Loucy (cell line): ENCODE measurements around the gene MRPL2.
A peak's percentile ranks its signal among the peaks of the same experiment; 100 is the strongest.

Source experiments
- H2AFZ ChIP-seq: fragments of 200-600 bp; sonication (generic); 2 replicates; pipeline ENCODE4 v1.6.0; 2016; ENCODE audit warnings: antibody characterized with exemption, mild to moderate bottlenecking, low read length, moderate library complexity
- H3F3A ChIP-seq: fragments of 200-600 bp; 2 replicates; pipeline ENCODE4 v1.6.0; 2016; ENCODE audit warnings: antibody characterized with exemption, low read depth, mild to moderate bottlenecking
- H3K27me3 ChIP-seq: fragments of 200-600 bp; sonication (generic); 2 replicates; pipeline ENCODE4 v1.6.1; 2014; ENCODE audit warnings: low read length, mild to moderate bottlenecking; ENCODE audit not compliant: insufficient read depth, poor library complexity, severe bottlenecking
- H3K36me3 ChIP-seq: fragments of 200-600 bp; sonication (generic); 2 replicates; pipeline ENCODE4 v1.6.1; 2016; ENCODE audit warnings: low read length; ENCODE audit not compliant: insufficient read depth
- H3K4me1 ChIP-seq: fragments of 200-600 bp; sonication (generic); 2 replicates; pipeline ENCODE4 v1.5.1; 2014; ENCODE audit warnings: low read length, mild to moderate bottlenecking; ENCODE audit not compliant: insufficient read depth, poor library complexity, severe bottlenecking
- H3K4me2 ChIP-seq: fragments of 200-600 bp; sonication (generic); 2 replicates; pipeline ENCODE4 v1.6.0; 2014; ENCODE audit warnings: antibody characterized with exemption, low read length, low read depth, mild to moderate bottlenecking; ENCODE audit not compliant: poor library complexity, severe bottlenecking
- H3K4me3 ChIP-seq: fragments of 200-600 bp; sonication (generic); 2 replicates; pipeline ENCODE4 v1.5.1; 2014; ENCODE audit warnings: low read length, mild to moderate bottlenecking, mixed read lengths; ENCODE audit not compliant: poor library complexity, severe bottlenecking
- H3K79me2 ChIP-seq: fragments of 200-600 bp; sonication (generic); 2 replicates; pipeline ENCODE4 v1.6.1; 2014; ENCODE audit warnings: low read length; ENCODE audit not compliant: insufficient read depth
- H3K9ac ChIP-seq: fragments of 200-600 bp; sonication (generic); 2 replicates; pipeline ENCODE4 v1.6.0; 2014; ENCODE audit warnings: mild to moderate bottlenecking, low read depth, low read length, moderate library complexity; ENCODE audit not compliant: poor library complexity, severe bottlenecking
- H3K9me2 ChIP-seq: fragments of 200-600 bp; sonication (generic); replicated peaks from 2 replicates; pipeline ENCODE4 v1.6.1; 2016; ENCODE audit warnings: low read depth, low read length, mixed read lengths
- H3K9me3 ChIP-seq: fragments of 200-600 bp; sonication (generic); 2 replicates; pipeline ENCODE4 v1.6.1; 2014; ENCODE audit warnings: mild to moderate bottlenecking, antibody characterized with exemption, low read length, low read depth; ENCODE audit not compliant: insufficient read depth
- H4K20me1 ChIP-seq: fragments of 200-600 bp; sonication (generic); 2 replicates; pipeline ENCODE4 v1.6.0; 2014; ENCODE audit warnings: antibody characterized with exemption, low read length, mild to moderate bottlenecking; ENCODE audit not compliant: insufficient read depth, poor library complexity, severe bottlenecking
- CTCF ChIP-seq: fragments of 200-600 bp; sonication (generic); conservative IDR thresholded peaks from 2 replicates; pipeline ENCODE4 v1.5.1; 2014; ENCODE audit warnings: mild to moderate bottlenecking, antibody characterized with exemption, low read length
- EZH2phosphoT487 ChIP-seq: fragments of 200-600 bp; IDR thresholded peaks from 2 replicates; pipeline ENCODE4 v1.6.1; 2018; ENCODE audit warnings: antibody characterized with exemption, mild to moderate bottlenecking, moderate library complexity, borderline replicate concordance

The MRPL2 gene

GRCh38 chr6:43076464-43077332, 17.5 kb upstream of the MRPL2 start:
- Histone ChIP-seq H3F3A (no peaks in the 10 kb centered on the region), H3K4me1 (peaks cover 38% of the 10 kb centered on the region), H3K36me3 (no peaks in the 10 kb centered on the region), H3K4me2 (peak overlapping the region; percentile 91), H3K79me2 (peaks cover 45% of the 10 kb centered on the region), H2AFZ (peak overlapping the region; percentile 98), H3K4me3 (peak overlapping the region; percentile 97), H3K9ac (peak overlapping the region; percentile 96), H4K20me1 (peaks cover 11% of the 10 kb centered on the region), H3K9me2 (no peaks in the 10 kb centered on the region), H3K9me3 (no peaks in the 10 kb centered on the region), H3K27me3 (no peaks in the 10 kb centered on the region)
- TF ChIP-seq EZH2phosphoT487 (no peak), CTCF (no peak)

GRCh38 chr6:43075670-43076463, 16.6 kb upstream of the MRPL2 start, which contains the start of gene PTK7:
Gene PTK7, plus strand, starts transcription at chr6:43076314. Its CDS starts 175 bp downstream, at chr6:43076489.
- TF ChIP-seq EZH2phosphoT487 (no peak), CTCF (no peak)
- peak within 1 kb of the TSS; percentile 96 for H3K9ac ChIP-seq
- H2AFZ ChIP-seq = peak within 1 kb of the TSS; percentile 98
- peak within 1 kb of the TSS; percentile 97 for H3K4me3 ChIP-seq
- H3K36me3 ChIP-seq = no peaks in the 10 kb centered on the region
- peak within 1 kb of the TSS; percentile 97 for H3K4me2 ChIP-seq
- peaks cover 33% of the 10 kb centered on the region for H3K4me1 ChIP-seq
- H4K20me1 ChIP-seq = peaks cover 11% of the 10 kb centered on the region
- H3K79me2 ChIP-seq = peaks cover 38% of the 10 kb centered on the region
- no peaks in the 10 kb centered on the region for H3K9me2 ChIP-seq
- no peaks in the 10 kb centered on the region for H3K27me3 ChIP-seq
- H3K9me3 ChIP-seq = no peaks in the 10 kb centered on the region
- H3F3A ChIP-seq = no peaks in the 10 kb centered on the region

GRCh38 chr6:43074847-43075669, 15.8 kb upstream of the MRPL2 start:
- Histone ChIP-seq H3K4me1 (peaks cover 32% of the 10 kb centered on the region), H3K9me3 (no peaks in the 10 kb centered on the region), H2AFZ (no peak overlapping the region), H3K79me2 (peaks cover 37% of the 10 kb centered on the region), H3K4me2 (peak overlapping the region; percentile 97), H3K27me3 (no peaks in the 10 kb centered on the region), H3F3A (no peaks in the 10 kb centered on the region), H3K9ac (peak overlapping the region; percentile 62), H3K4me3 (peak overlapping the region; percentile 97), H3K9me2 (no peaks in the 10 kb centered on the region), H3K36me3 (no peaks in the 10 kb centered on the region), H4K20me1 (peaks cover 11% of the 10 kb centered on the region)
- no peak for TF ChIP-seq EZH2phosphoT487
- TF ChIP-seq CTCF = no peak
